K562 (cell line): ENCODE measurements around the gene SEPHS2. TPM values are rescaled to one million over a fixed set of nuclear protein-coding genes. Genes with fewer than 3 reads are reported as not detected.

Experiments used
- BCOR ChIP-seq: fragments of 450-650 bp; IDR thresholded peaks from 2 replicates; pipeline ENCODE4 v1.6.1; 2016
- BHLHE40 ChIP-seq: IDR thresholded peaks from 2 replicates; pipeline ENCODE4 v1.6.1; 2011; ENCODE audit warnings: low read length, improper control_type of control experiment
- CREB5 ChIP-seq: fragments of 250-450 bp; sonication (Bioruptor Pico); IDR thresholded peaks from 2 replicates; pipeline ENCODE4 v1.5.0; 2020; ENCODE audit warnings: mild to moderate bottlenecking
- DNMT1 ChIP-seq: fragments of 450-650 bp; IDR thresholded peaks from 2 replicates; pipeline ENCODE4 v1.6.1; 2016; ENCODE audit warnings: antibody characterized with exemption, mild to moderate bottlenecking
- ELK1 ChIP-seq: sonication (generic); formaldehyde crosslinking; IDR thresholded peaks from 2 replicates; pipeline ENCODE4 v1.8.1; 2022; ENCODE audit warnings: missing genetic modification reagents
- ESRRB ChIP-seq: fragments of 250-450 bp; sonication (Bioruptor Pico); IDR thresholded peaks from 2 replicates; pipeline ENCODE4 v1.5.0; 2020; ENCODE audit warnings: mild to moderate bottlenecking, moderate library complexity, borderline replicate concordance
- FOXA1 ChIP-seq: fragments of 450-650 bp; IDR thresholded peaks from 2 replicates; pipeline ENCODE4 v1.6.1; 2016; ENCODE audit warnings: mild to moderate bottlenecking, borderline replicate concordance
- FOXA3 ChIP-seq, 2 experiments: fragments of 450-650 bp in 1 of 2; sonication (generic) in 1 of 2; formaldehyde crosslinking; IDR thresholded peaks in 1 of 2; conservative IDR thresholded peaks in 1 of 2; 2 replicates each; pipeline versions ENCODE4 v1.4.0 to v1.8.0; 2020 to 2022; ENCODE audit warnings: mild to moderate bottlenecking in 2 of 2, missing genetic modification reagents in 1 of 2
- HMG20A ChIP-seq: fragments of 450-650 bp; formaldehyde crosslinking; conservative IDR thresholded peaks from 2 replicates; pipeline ENCODE4 v1.4.0; 2020; ENCODE audit warnings: mild to moderate bottlenecking, mixed read lengths
- ID3 ChIP-seq, 2 experiments: fragments of 250-450 bp in 1 of 2; fragments of 450-650 bp in 1 of 2; sonication (Bioruptor Pico) in 1 of 2; IDR thresholded peaks; 2 replicates each; pipeline versions ENCODE4 v1.6.1 to v1.8.0; 2016 to 2021; ENCODE audit warnings: mild to moderate bottlenecking in 2 of 2, moderate library complexity in 2 of 2, missing compliant biosample characterization in 1 of 2, missing genetic modification characterization in 1 of 2
- ILF3 ChIP-seq: fragments of 450-650 bp; IDR thresholded peaks from 2 replicates; pipeline ENCODE4 v1.6.1; 2018; ENCODE audit warnings: antibody characterized with exemption, mild to moderate bottlenecking, moderate library complexity, borderline replicate concordance
- JUNB ChIP-seq: fragments of 450-650 bp; formaldehyde crosslinking; conservative IDR thresholded peaks from 2 replicates; pipeline ENCODE4 v1.4.0; 2020; ENCODE audit warnings: mild to moderate bottlenecking
- MED1 ChIP-seq: sonication (generic); formaldehyde crosslinking; IDR thresholded peaks from 2 replicates; pipeline ENCODE4 v1.8.1; 2023; ENCODE audit warnings: missing genetic modification reagents, borderline replicate concordance
- PHF20 ChIP-seq: fragments of 450-650 bp; IDR thresholded peaks from 2 replicates; pipeline ENCODE4 v1.6.1; 2018; ENCODE audit not compliant: partially characterized antibody
- POLR2G ChIP-seq: fragments of 200-400 bp; formaldehyde crosslinking; IDR thresholded peaks from 2 replicates; pipeline ENCODE4 v1.6.1; 2017; ENCODE audit warnings: low read depth, mild to moderate bottlenecking, antibody characterized with exemption, low read length, moderate library complexity
- POLR3A ChIP-seq: IDR thresholded peaks from 2 replicates; pipeline ENCODE4 v1.6.1; 2011; ENCODE audit warnings: borderline replicate concordance, mild to moderate bottlenecking, moderate library complexity; ENCODE audit not compliant: insufficient read length, insufficient read depth; ENCODE audit errors: extremely low read depth
- USF1 ChIP-seq: sonication (generic); formaldehyde crosslinking; IDR thresholded peaks from 2 replicates; pipeline ENCODE4 v1.9.0; 2022; ENCODE audit warnings: mild to moderate bottlenecking, missing genetic modification reagents
- ZEB2 ChIP-seq: fragments of 450-650 bp; IDR thresholded peaks from 2 replicates; pipeline ENCODE4 v1.6.1; 2016
- ZKSCAN8 ChIP-seq: fragments of 200-800 bp; sonication (Bioruptor generic); IDR thresholded peaks from 2 replicates; pipeline ENCODE4 v1.6.1; 2016; ENCODE audit warnings: missing genetic modification characterization, missing compliant biosample characterization
- ZNF668 ChIP-seq: fragments of 250-450 bp; sonication (Bioruptor Pico); IDR thresholded peaks from 2 replicates; pipeline ENCODE4 v1.8.0; 2022; ENCODE audit warnings: mild to moderate bottlenecking, inconsistent platforms
- polyA plus RNA-seq, 8 experiments: library from polyadenylated mRNA; depleted of rRNA in 4 of 8; stranded (reverse) in 5 of 8; unstranded in 3 of 8; fragments of >200 nt; fragmentation: Nextera tagmentation in 2 of 8; fragmentation: Illumina TruSeq in 1 of 8; extraction: Ambion mirVana in 2 of 8; extraction: Trizol in 1 of 8; gene quantifications; 2 replicates each; pipeline versions ENCODE4 v1.2.1 to v1.2.3, GENCODE V29; 2011 to 2014; ENCODE audit warnings: inconsistent platforms in 1 of 8, missing spikeins in 1 of 8
- total RNA-seq, 7 experiments: library from RNA; depleted of rRNA in 6 of 7; stranded (reverse); fragments of >200 nt in 6 of 7; fragmentation: Illumina TruSeq in 2 of 7; extraction: Trizol in 2 of 7; gene quantifications; 2 replicates each; pipeline versions ENCODE4 v1.2.1 to v1.2.3, GENCODE V29; 2011 to 2021; ENCODE audit warnings: low replicate concordance in 1 of 7
- TF ChIP-seq, protein P1 (sequence below): fragments of 250-450 bp; sonication (Bioruptor Pico); IDR thresholded peaks from 2 replicates; pipeline ENCODE4 v1.4.0; 2020; ENCODE audit warnings: mild to moderate bottlenecking, moderate library complexity
- TF ChIP-seq, protein P2 (sequence below): fragments of 250-450 bp; sonication (Bioruptor Pico); IDR thresholded peaks from 2 replicates; pipeline ENCODE4 v1.9.0; 2021; ENCODE audit warnings: mild to moderate bottlenecking

The SEPHS2 gene
- total and polyA plus RNA-seq, 9 of the 15 experiments (the other 6 are each of a cell fraction or from before 2014, with no cell fraction given), result 20.9 to 90.6 (median 43.4) TPM

- TF ChIP-seq CREB5 (CRISPR knock-in tag), result no peak
- TF ChIP-seq ZNF668 (CRISPR knock-in tag), result no peak
- TF ChIP-seq USF1, result no peak
- TF ChIP-seq BHLHE40, result peak; percentile 68
- TF ChIP-seq HMG20A (CRISPR knock-in tag), result no peak
- TF ChIP-seq, protein P1, sequence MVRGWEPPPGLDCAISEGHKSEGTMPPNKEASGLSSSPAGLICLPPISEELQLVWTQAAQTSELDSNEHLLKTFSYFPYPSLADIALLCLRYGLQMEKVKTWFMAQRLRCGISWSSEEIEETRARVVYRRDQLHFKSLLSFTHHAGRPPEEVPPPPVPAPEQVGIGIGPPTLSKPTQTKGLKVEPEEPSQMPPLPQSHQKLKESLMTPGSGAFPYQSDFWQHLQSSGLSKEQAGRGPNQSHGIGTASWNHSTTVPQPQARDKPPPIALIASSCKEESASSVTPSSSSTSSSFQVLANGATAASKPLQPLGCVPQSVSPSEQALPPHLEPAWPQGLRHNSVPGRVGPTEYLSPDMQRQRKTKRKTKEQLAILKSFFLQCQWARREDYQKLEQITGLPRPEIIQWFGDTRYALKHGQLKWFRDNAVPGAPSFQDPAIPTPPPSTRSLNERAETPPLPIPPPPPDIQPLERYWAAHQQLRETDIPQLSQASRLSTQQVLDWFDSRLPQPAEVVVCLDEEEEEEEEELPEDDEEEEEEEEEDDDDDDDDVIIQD (CRISPR knock-in tag), result no peak
- no peak for TF ChIP-seq DNMT1
- TF ChIP-seq JUNB (CRISPR knock-in tag), result no peak
- no peak for TF ChIP-seq BCOR
- peak in 1 of 2 experiments; percentile 60; a peak in 1 of 4 replicates for TF ChIP-seq FOXA3 (CRISPR knock-in tag; conservative IDR thresholded peaks at IDR 0.05 in 1 of 2, IDR thresholded peaks at IDR 0.05 in 1 of 2)
- TF ChIP-seq ESRRB, result no peak
- TF ChIP-seq ID3 (CRISPR knock-in tag; IDR thresholded peaks at IDR 0.05), result no peak
- peak; percentile 74; the same call in 1 of the 2 replicates for TF ChIP-seq ID3 (tag; IDR thresholded peaks at IDR 0.05)
- peak; percentile 77 for TF ChIP-seq ZEB2
- TF ChIP-seq ILF3, result no peak
- TF ChIP-seq PHF20, result peak; percentile 62
- TF ChIP-seq, protein P2, sequence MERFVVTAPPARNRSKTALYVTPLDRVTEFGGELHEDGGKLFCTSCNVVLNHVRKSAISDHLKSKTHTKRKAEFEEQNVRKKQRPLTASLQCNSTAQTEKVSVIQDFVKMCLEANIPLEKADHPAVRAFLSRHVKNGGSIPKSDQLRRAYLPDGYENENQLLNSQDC (CRISPR knock-in tag), result no peak
- no peak for TF ChIP-seq ZKSCAN8
- peak; percentile 84 for TF ChIP-seq POLR2G
- TF ChIP-seq FOXA1, result no peak
- no peak for TF ChIP-seq ELK1
- TF ChIP-seq MED1, result no peak
- no peak for TF ChIP-seq POLR3A
Measured at GRCh38 chr16:30395155-30395991, 50.3 kb downstream of the SEPHS2 start, which contains the start of gene ZNF48 (continued).
